ENCODE measurements around the gene SPPL2A. TPM values are rescaled to one million over a fixed set of nuclear protein-coding genes. Genes with fewer than 3 reads are reported as not detected.
A peak's percentile ranks its signal among the peaks of the same experiment; 100 is the strongest.

SPPL2A gene
- total RNA-seq, 1 experiment from 2014 or later, result 93.0 TPM

DNA sequence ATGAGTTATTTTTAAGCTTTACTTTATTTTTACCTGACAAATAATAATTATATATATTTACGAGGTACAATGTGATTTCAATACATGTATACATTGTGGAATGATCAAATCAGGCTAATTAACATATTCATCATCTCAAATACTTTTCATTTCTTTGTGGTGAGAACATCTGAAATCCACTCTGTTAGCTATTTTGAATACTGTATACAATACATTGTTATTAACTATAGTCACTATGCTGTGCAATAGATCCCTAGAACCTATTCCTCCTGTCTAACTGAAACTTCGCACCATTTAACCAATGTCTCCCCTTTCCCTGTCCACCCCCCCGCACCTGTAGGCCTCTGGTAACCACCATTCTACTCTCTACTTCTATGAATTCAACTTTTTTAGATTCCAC, 7.9 kb upstream of the SPPL2A start:
- DNase-seq (ENCODE audit: unreplicated experiment), result no peak
- POLR2A ChIA-PET, result interaction anchor here (0.6 kb wide), 1 partner anchor 117 kb away, joined by 3 read pairs; no protein-coding TSS in a partner anchor
- no TSS peak for BruUV-seq (replicated peaks)
- no peaks in the 10 kb centered on the region for H3K27me3 Mint-ChIP-seq (ENCODE audit: insufficient read depth, unreplicated experiment)
- no peaks in the 10 kb centered on the region for H3K4me1 Mint-ChIP-seq (ENCODE audit: insufficient read depth, unreplicated experiment)
- CTCF ChIA-PET, result interaction anchor here (1.0 kb wide), 1 partner anchor 18 kb away, joined by 5 read pairs; no protein-coding TSS in a partner anchor
- H3K4me3 Mint-ChIP-seq (ENCODE audit: unreplicated experiment), result no peak overlapping the region
- intact Hi-C loops (cut with micrococcal nuclease), result no loop called here
- no peak overlapping the region for H3K27ac Mint-ChIP-seq (ENCODE audit: low read depth, unreplicated experiment)
- H3K36me3 Mint-ChIP-seq (ENCODE audit: insufficient read depth, unreplicated experiment), result no peaks in the 10 kb centered on the region
- TF ChIP-seq, protein P1, sequence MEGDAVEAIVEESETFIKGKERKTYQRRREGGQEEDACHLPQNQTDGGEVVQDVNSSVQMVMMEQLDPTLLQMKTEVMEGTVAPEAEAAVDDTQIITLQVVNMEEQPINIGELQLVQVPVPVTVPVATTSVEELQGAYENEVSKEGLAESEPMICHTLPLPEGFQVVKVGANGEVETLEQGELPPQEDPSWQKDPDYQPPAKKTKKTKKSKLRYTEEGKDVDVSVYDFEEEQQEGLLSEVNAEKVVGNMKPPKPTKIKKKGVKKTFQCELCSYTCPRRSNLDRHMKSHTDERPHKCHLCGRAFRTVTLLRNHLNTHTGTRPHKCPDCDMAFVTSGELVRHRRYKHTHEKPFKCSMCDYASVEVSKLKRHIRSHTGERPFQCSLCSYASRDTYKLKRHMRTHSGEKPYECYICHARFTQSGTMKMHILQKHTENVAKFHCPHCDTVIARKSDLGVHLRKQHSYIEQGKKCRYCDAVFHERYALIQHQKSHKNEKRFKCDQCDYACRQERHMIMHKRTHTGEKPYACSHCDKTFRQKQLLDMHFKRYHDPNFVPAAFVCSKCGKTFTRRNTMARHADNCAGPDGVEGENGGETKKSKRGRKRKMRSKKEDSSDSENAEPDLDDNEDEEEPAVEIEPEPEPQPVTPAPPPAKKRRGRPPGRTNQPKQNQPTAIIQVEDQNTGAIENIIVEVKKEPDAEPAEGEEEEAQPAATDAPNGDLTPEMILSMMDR (IDR thresholded peaks at IDR 0.05; ENCODE audit: unreplicated experiment), result no peak
- no peaks in the 10 kb centered on the region for H3K9me3 Mint-ChIP-seq (ENCODE audit: unreplicated experiment)

DNA sequence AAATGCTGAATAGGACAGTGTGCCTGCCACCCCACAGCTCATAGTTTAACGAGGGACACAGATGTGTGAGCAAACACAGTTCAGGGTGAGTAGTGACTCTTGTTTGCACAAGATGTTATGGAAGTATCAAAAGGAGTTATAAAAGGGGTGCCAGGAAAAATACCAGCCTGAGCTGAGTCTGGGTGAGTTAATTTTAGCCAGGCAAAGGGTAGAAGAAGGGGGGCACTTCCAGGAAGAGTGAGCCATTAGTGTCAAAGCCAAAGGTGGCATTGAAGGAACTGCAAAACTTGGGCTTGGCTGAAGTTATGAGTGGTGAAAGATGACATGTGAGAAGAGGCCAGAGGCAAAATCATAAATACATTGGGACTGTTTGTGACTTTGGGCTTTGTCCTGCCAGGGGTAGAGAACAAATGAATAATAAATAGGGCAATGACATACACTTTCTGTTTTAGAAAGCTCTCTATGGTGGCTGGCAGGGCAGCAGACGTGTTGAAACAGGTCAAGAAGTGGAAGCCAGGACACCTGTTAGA, 1.9 kb upstream of the SPPL2A start:
- no TSS peak for BruUV-seq (replicated peaks)
- Mint-ChIP-seq H3K9me3 (ENCODE audit: unreplicated experiment) (no peaks in the 10 kb centered on the region), H3K27ac (ENCODE audit: low read depth, unreplicated experiment) (no peak overlapping the region), H3K4me3 (ENCODE audit: unreplicated experiment) (no peak overlapping the region), H3K27me3 (ENCODE audit: insufficient read depth, unreplicated experiment) (no peaks in the 10 kb centered on the region), H3K4me1 (ENCODE audit: insufficient read depth, unreplicated experiment) (peaks cover 34% of the 10 kb centered on the region), H3K36me3 (ENCODE audit: insufficient read depth, unreplicated experiment) (peaks cover 5% of the 10 kb centered on the region)
- TF ChIP-seq, protein P1 (IDR thresholded peaks at IDR 0.05; ENCODE audit: unreplicated experiment), result no peak
- peak; percentile 9 for DNase-seq (ENCODE audit: unreplicated experiment)
- POLR2A ChIA-PET, result interaction anchor here (1.2 to 1.5 kb wide), 3 partner anchors 12 to 118 kb away, joined by 3 to 5 read pairs (median 4); no protein-coding TSS in a partner anchor
- CTCF ChIA-PET, result interaction anchor here (0.6 kb wide), 1 partner anchor 15 kb away, joined by 3 read pairs; no protein-coding TSS in a partner anchor
- intact Hi-C loops (cut with micrococcal nuclease), result no loop called here

DNA sequence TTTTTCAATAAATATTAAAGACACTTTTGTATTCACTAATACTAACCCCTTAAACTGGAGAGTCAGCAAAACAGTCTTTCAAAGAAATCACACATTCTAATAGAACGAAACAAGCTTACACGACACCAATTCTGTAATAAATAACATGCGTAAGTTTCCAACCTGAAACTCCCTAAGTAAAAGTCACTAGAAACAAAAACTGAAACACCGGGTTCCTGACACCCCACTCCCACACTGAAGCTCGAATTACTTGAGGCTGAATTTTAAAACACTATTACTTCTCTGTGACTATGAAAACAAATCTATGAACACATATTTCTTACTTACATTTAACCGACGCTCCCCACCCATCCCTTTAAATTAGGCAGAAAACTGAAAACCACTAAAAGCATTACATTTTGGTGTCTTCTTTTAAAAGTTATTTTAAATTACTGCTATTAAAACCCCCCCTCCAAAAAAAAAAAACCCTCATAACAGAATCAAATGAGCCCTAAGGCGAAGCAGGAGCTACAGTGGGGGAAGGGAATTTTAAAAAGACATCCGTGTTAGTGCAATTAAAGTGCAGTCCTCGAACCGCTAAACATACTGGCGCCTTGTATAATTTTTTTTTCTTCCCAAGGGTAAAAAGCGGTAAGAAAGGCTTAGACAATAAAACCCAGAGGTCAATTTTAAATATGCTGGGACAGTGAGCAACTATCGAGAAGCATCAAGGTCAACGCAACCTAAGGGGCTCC, 878 bp downstream of the SPPL2A start:
- Mint-ChIP-seq H3K4me3 (ENCODE audit: unreplicated experiment) (peak overlapping the region; percentile 78), H3K4me1 (ENCODE audit: insufficient read depth, unreplicated experiment) (peaks cover 34% of the 10 kb centered on the region), H3K36me3 (ENCODE audit: insufficient read depth, unreplicated experiment) (peaks cover 16% of the 10 kb centered on the region), H3K27ac (ENCODE audit: low read depth, unreplicated experiment) (peak overlapping the region; percentile 59), H3K9me3 (ENCODE audit: unreplicated experiment) (no peaks in the 10 kb centered on the region), H3K27me3 (ENCODE audit: insufficient read depth, unreplicated experiment) (no peaks in the 10 kb centered on the region)
- intact Hi-C loops (cut with micrococcal nuclease), result loop anchor here (1.0 to 2.0 kb wide), 2 partner anchors 78 to 113 kb away; partner anchors contain the start of gene TRPM7
- TF ChIP-seq, protein P1 (IDR thresholded peaks at IDR 0.05; ENCODE audit: unreplicated experiment), result no peak
- ChIA-PET POLR2A (interaction anchor here (0.6 to 4.1 kb wide), 22 partner anchors 10 to 382 kb away, joined by 3 to 47 read pairs (median 4); partner anchors contain the start of genes AP4E1 and TRPM7), CTCF (interaction anchor here (0.6 kb wide), 1 partner anchor 1038 kb away, joined by 3 read pairs; no protein-coding TSS in a partner anchor)
- peak; percentile 13 for DNase-seq (ENCODE audit: unreplicated experiment)
- BruUV-seq (replicated peaks), result TSS peak; percentile 66

DNA sequence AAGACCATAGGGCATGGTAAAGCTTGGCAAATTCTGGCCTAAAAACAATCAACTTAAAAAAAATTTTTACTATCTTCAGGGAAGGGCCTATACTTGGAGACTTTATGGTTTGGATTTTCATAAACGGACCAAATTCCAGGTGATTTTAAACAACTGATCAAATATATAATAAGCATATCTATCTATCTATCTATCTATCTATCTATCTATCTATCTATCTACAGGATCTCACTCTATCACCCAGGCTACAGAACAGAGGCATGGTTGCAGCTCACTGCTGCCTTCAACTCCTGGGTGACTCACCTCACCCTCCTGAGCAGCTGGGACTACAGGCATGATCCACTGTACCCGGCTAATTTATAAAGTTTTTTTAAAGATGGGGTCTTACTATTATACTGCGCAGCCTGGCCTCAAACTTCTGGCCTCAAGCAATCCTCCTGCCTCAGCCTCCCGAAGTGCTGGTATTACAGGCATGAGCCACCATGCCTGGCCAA, 6.7 kb downstream of the SPPL2A start:
- ChIA-PET CTCF (interaction anchor here (0.5 to 0.6 kb wide), 2 partner anchors 15 to 84 kb away, joined by 3 read pairs; no protein-coding TSS in a partner anchor), POLR2A (interaction anchor here (0.6 to 1.0 kb wide), 2 partner anchors 8 to 1927 kb away, joined by 3 read pairs; no protein-coding TSS in a partner anchor)
- Mint-ChIP-seq H3K36me3 (ENCODE audit: insufficient read depth, unreplicated experiment) (peaks cover 12% of the 10 kb centered on the region), H3K27me3 (ENCODE audit: insufficient read depth, unreplicated experiment) (no peaks in the 10 kb centered on the region), H3K4me1 (ENCODE audit: insufficient read depth, unreplicated experiment) (peaks cover 12% of the 10 kb centered on the region), H3K9me3 (ENCODE audit: unreplicated experiment) (no peaks in the 10 kb centered on the region), H3K4me3 (ENCODE audit: unreplicated experiment) (no peak overlapping the region), H3K27ac (ENCODE audit: low read depth, unreplicated experiment) (no peak overlapping the region)
- peak; percentile 18 for DNase-seq (ENCODE audit: unreplicated experiment)
- intact Hi-C loops (cut with micrococcal nuclease), result no loop called here
- TF ChIP-seq, protein P1 (IDR thresholded peaks at IDR 0.05; ENCODE audit: unreplicated experiment), result no peak
- no TSS peak for BruUV-seq (replicated peaks)
